Measurements from ENCODE around the gene FAM9A.

GRCh38 chrX:8755813-8756212 is 45.4 kb downstream of the FAM9A start:
- no peak for TF ChIP-seq RFX1 (IDR thresholded peaks at IDR 0.05)
- no peak for TF ChIP-seq EZH2 (IDR thresholded peaks at IDR 0.05; ENCODE audit: borderline replicate concordance, low read depth, low read length)
- no peak for TF ChIP-seq ATF7 (IDR thresholded peaks at IDR 0.05)
- no peak for TF ChIP-seq HLTF (IDR thresholded peaks at IDR 0.05)
- TF ChIP-seq SP1 (CRISPR knock-in tag; IDR thresholded peaks at IDR 0.05), result no peak
- TF ChIP-seq SMAD4 (CRISPR knock-in tag; conservative IDR thresholded peaks at IDR 0.05), result no peak

Measured in K562 (cell line).